ENCODE data around the gene SETBP1.

- TF ChIP-seq CTCF (IDR thresholded peaks at IDR 0.05; ENCODE audit: low read depth, low read length) (no peak), MAX (IDR thresholded peaks at IDR 0.05; ENCODE audit: low read depth, low read length) (no peak), POLR2A (IDR thresholded peaks at IDR 0.05; ENCODE audit: extremely low read depth, insufficient read length) (no peak)
Observed at GRCh38 chr18:44842588-44843412, 162.1 kb downstream of the SETBP1 start.

All from NB4 (cell line).